Measurements from ENCODE around the gene SF3B1.
"Not testable (repeated sequence)": the region's sequence is repeated elsewhere in the genome, so short reads cannot be mapped to it uniquely, and the experiment has no call there.

The SF3B1 gene, protein sequence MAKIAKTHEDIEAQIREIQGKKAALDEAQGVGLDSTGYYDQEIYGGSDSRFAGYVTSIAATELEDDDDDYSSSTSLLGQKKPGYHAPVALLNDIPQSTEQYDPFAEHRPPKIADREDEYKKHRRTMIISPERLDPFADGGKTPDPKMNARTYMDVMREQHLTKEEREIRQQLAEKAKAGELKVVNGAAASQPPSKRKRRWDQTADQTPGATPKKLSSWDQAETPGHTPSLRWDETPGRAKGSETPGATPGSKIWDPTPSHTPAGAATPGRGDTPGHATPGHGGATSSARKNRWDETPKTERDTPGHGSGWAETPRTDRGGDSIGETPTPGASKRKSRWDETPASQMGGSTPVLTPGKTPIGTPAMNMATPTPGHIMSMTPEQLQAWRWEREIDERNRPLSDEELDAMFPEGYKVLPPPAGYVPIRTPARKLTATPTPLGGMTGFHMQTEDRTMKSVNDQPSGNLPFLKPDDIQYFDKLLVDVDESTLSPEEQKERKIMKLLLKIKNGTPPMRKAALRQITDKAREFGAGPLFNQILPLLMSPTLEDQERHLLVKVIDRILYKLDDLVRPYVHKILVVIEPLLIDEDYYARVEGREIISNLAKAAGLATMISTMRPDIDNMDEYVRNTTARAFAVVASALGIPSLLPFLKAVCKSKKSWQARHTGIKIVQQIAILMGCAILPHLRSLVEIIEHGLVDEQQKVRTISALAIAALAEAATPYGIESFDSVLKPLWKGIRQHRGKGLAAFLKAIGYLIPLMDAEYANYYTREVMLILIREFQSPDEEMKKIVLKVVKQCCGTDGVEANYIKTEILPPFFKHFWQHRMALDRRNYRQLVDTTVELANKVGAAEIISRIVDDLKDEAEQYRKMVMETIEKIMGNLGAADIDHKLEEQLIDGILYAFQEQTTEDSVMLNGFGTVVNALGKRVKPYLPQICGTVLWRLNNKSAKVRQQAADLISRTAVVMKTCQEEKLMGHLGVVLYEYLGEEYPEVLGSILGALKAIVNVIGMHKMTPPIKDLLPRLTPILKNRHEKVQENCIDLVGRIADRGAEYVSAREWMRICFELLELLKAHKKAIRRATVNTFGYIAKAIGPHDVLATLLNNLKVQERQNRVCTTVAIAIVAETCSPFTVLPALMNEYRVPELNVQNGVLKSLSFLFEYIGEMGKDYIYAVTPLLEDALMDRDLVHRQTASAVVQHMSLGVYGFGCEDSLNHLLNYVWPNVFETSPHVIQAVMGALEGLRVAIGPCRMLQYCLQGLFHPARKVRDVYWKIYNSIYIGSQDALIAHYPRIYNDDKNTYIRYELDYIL

DNA sequence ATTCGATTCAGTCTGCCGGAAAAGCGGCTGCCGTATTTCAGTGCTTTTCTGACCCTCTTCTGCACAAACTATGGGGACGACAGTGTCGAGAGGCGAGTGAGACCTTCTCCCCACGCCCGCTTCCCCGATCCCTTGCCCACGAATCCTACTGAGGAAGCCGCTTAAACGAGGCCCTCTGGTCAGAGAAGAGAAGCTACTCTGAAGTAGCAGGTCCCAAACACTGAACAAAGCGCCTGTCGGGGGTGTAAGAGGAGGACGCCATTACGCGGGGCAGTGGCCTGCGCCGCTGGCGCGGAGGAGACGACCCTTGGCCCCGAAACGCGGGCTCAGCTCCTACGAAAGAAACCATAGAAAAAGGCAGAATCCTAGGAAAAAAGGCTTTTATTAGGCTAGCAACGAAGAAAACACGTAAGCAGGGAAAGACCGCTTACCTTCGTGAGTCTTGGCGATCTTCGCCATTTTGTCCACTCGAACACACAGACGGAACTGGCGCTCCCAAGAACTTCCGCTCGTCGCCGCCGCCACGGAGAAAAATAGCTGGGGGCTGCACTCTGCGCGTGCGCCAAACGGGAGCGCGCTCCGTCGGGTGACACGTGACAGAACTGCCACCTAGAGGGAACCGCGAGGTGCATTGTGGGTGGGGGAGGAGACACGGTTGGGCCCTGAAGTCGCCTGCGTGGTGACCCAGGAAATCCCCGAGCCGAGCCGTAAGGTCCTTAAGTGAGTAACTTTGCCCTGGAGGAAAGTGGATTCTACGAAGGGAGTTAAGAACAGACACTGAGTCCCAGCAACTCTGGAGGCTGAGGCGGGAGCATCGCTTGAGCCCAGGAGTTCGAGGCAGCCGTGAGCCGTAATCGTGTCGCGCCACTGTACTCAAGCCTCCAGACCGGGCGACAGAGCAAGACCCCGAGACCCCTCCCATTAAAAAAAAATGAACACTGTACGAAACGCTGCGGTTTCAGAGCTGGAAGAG lies at the start of gene SF3B1:
SF3B1 (minus strand) TSS at position 488 of the 973 bp plus-strand sequence; CDS start at position 459, 29 bp downstream.
- DNase-seq, result peak; percentile 94

DNA sequence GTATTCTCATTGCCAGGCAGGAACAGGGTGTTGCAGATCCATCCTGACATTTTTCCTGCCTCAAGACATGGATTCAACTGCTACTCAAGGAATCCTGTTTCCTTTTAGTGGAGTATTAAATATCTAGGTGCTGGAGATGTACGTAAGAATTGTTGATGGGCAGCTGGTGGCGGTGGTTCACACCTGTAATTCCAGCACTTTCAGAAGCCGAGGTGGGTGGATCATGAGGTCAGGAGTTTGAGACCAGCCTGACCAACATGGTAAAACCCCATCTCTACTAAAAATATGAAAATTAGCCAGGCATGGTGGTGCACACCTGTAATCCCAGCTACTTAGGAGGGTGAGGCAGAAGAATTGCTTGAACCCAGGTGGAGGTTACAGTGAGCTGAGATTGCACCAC lies 49.4 kb upstream of the SF3B1 start:
- not testable (repeated sequence) for DNase-seq

DNA sequence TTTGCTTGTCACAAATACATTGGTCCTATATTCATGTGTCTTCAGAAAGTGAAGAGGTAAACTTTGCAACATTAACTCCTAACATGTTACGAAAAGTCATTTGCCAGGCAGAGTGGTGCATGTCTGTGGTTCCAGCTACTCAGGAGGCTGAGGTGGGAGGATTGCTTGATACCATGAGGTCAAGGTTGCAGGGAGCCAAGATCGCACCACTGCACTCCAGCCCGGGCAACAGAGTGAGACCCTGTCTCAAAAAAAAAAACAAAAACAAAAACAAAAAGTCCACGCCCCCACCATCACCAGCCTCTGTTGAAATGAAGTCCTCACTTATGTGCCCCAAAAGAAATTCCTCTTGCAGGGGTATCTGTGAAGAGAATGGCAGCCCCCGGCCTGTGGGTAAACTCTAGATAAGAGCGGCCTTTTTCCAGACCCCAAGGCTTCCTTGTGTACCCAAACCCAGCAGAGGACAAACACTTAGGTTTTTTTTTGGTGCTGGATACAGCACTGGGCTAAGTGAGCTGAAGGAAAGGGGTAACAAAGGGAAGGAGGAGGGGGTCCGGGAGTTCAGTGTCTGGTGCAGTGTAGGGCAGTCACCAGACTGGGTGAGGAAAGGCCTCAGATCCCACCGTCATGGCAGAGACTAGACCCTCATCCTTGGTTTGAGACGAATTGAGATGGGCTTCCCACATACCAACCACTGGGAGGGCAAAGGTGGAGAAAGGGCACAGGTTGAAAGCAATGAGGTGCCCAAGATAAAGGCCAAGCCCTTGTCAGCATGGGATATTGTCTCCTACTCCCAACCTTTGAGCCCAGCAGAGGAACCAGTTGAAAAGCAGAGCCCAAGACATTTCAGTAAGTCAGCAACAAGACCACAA lies 45.6 kb upstream of the SF3B1 start:
- no peak for DNase-seq

DNA sequence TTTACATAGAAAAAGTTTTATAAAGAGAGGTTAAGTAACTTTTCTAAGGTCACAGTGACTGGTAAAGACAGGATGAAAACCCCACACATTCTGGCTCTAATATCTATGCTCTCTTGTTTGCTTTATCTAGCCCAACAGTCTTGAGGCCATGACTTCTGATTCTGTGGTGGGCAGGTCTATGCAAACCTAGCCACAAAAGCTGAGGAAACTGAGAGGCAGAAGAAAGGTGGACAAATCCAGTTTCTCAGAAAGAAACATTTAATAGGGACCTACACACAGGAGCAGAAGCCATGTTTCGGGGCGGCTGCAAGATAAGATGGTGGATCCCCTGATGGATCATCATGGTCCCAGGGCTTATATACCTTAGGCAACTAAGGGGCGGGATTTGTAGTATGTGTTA lies 43.0 kb upstream of the SF3B1 start:
- no peak for DNase-seq

DNA sequence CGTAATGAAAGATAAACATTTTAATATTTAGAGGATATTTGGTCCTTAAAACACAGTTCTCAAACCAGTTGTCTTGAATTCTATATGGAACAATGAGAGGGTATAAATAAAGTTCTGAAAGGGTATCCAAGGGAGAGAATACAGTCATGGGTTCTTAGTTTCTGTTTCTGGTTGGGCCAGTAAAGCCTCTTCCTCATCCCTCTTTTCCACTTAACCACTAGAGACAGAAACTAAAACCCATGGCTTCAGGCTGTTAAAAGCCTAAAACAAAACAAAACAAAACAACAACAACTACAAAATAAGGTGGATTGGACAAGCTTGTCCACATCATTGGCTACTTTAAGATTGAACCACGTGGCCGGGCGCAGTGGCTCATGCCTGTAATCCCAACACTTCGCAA lies 37.3 kb upstream of the SF3B1 start:
- no peak for DNase-seq

DNA sequence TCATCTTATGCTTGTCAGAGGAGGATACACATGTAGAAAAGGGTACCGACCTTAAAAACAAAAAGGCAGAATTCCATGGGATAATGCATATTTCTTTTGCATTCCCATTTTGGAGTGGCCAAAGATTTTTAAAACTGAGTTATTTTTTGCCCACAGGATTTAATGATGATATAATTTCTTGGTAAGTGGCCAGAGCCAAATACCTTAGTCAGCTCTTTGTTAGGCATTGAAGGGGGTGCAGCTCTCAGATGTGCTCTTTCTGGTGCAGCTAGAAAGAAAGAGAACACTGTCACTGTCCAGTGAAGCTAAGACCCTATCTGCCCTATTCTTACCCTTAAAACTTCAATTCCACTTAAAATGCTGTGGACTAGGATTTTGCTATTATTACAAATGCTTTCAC lies 29.3 kb upstream of the SF3B1 start:
- DNase-seq, result no peak

DNA sequence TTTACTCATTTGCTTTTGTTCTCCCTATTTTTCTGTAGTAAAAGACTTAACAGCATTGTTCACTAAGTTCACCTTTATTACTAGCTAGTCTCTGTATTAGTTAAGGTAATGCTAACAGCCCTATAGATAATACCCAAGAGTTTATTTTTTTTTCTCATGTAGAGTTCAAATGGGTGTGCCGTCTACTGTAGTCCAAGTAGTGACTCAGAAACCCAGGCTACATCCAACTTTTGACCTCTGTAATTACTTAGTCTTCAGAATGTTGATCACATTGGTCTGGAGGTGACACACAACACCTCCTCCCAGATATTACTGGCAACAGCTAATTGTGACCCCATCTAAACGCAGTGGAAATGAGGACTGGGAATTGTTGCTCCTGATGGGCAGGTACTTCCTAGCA lies 26.2 kb upstream of the SF3B1 start:
- no peak for DNase-seq

DNA sequence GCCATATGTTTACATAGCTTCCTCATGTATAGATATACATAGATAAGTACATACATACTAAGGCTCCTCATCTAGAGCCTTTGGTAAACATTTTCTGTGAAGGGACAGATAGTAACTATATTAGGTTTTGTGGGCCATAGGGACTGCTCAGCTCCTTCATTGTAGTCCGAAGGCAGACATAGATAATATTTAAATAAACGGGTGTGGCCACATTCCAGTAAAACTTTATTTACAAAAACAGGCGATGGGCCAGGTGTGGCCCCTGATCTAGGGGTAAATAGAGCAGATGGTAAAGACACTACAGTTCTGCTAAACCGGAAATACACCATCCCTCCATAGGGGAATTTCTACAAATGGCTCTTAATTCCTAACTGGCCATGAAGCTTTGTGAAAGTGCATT lies 25.8 kb upstream of the SF3B1 start:
- DNase-seq, result no peak

DNA sequence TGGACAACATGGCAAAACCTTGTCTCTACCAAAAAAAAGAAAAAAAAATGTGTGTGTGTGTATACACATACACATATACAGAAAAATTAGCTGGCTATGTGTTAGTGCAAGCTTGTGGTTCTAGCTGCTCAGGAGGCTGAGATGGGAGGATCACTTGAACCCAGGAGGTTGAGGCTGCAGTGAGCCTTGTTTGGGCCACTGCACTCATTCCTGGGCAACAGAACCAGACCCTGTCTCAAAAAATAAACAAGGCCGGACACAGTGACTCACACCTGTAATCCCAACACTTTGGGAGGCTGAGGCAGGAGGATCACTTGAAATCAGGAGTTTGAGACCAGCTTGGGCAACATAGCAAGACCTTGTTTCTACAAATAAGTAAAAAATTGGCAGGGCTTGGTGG lies 20.6 kb upstream of the SF3B1 start:
- no peak for DNase-seq

DNA sequence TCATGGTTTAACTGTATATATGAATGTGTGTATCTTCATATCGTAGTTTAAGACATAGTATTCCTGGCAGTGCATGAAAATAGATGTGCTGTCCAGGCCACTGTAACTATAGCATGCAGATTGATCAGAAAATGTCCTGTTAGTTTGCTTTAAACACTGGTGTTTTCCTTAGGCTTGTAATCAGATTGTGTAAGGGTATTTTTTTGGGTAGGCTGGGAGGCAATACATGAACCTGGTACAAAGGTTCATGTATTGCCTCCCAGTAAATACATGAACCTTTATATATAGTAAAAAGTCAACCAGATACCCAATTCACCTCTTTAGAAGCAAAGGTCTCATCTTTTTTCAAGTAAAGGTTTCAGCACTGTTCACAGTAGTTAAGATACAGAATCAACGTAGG lies 20.1 kb upstream of the SF3B1 start:
- no peak for DNase-seq

DNA sequence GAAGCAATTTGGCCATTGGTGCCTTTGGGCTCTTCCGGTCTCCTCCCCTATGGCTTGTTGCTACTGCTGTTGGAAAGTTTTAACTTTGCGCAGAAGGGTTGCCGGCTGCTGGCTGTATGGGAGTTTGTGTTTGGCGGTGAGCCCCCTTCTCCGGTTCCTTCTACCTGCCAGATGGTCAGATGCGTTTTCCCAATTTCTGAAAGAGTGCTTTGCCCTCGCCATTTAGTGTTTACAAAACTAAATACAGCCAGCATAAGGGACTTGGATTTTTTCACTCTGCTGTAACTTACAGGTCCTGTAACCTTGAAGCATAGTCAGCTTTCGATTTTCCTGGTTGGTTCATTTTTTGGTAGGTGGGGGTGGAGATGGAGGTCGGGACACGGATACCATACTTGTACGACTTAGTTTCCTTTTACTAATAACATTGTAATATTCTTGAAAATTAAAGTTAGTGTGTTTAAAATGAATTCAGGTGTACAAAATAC lies 19.1 kb upstream of the SF3B1 start:
- DNase-seq, result peak; percentile 28

DNA sequence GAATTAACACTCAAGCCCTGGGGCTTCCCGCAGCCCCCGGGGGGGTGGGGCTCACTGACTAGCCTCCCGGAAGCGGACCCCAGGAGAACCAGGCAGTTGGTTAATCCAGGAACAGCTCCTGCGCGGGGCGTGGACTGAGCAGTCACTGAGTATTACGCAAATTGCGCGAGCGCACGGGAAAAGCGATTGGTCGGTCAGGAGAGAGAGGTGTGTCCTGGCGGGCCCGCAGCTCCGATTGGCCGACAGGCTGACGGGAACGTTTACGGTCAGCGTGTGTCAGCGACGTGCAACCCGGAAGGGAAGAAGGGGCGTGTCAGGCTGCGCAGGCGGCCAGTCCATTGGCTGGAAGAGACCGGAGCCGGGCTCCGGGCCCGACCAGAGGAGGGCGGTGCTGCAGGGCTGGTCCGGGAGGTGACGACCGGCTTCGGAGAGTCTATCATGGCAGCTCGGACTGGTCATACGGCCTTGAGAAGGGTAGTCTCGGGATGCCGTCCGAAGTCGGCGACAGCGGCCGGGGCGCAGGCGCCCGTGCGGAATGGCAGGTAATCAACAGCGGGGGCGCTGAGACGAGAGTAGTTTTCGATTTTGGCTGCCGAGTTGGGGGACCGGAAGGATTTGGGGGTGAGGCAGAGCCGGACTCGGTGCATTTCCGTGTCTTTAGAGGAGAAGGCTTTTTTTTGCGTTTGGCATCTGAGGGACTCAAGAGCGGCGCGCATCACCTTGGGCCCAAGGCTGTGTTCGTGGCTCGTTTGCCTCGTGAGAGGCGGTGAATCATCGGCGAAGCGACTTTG lies 18.5 kb upstream of the SF3B1 start, which contains the start of gene COQ10B:
COQ10B (plus strand) TSS at position 430 of the 791 bp plus-strand sequence; CDS start at position 439, 9 bp downstream.
- DNase-seq, result peak; percentile 99

DNA sequence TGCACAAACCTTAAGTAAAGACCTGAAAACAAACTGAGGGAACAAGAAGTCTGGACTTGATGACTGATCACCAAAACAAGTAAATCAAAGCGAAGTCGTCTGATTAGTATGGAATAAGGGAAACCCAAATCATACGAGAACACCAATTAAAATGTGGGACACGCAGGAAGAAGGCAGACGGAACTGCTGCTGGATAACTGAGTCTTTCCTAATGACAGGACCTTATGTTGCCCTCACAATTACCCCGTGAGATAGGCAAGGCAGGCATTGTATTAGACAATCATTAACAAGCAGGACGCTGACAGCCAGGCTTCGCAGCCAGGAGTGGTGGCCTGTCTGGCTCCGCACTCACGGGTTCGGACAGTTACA lies 17.9 kb upstream of the SF3B1 start:
- no peak for DNase-seq

DNA sequence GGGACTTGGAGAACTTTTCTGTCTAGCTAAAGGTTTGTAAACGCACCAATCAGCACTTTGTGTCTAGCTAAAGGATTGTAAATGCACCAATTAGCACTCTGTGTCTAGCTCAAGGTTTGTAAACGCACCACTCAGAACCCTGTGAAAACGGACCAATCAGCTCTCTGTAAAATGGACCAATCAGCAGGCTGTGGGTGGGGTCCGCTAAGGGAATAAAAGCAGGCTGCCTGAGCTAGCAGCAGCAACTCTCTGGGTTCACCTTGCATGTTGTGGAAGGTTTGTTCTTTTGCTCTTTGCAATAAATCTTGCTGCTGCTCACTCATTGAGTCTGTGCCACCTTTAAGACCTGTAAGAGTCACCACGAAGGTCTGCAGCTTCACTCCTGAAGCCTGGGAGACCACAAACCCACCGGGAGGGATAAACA lies 16.1 kb upstream of the SF3B1 start:
- not testable (repeated sequence) for DNase-seq

DNA sequence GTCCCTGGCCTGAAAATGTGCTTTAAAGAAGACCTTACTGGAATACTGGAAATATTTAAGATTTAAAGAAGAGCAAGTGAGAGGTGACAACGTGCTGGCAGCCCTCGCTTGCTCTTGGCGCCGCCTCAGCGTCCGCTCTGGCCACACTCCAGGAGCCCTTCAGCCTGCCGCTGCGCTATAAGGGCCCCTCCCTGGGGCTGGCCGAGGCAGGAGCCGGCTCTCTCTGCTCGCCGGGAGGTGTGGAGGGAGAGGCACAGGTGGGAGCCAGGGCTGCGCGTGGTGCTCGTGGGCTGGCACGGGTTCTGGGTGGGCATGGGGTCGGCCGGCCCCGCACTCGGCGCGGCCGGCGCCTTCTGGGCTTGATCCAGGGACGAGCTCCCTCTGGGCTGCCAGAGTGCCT lies 15.6 kb upstream of the SF3B1 start:
- no peak for DNase-seq

DNA sequence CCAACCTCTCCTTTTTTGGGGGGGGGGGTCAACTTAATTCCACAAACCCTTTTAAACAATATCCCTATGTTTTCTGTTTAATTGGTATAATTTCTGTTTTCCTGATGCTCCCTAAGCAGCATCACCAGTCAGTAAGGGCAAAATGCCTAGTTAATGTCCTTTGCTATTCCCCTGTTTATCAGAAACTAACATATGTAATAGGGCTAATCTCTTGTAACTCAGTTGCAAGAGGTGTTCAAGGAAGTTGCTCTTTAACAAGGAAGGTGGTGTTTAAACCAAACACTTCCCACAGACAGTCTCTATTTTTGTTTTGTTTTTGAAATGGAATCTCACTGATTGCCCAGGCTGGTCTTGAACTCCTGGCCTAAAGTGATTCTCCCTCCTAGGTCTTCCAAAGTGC lies 12.0 kb upstream of the SF3B1 start:
- DNase-seq, result no peak

DNA sequence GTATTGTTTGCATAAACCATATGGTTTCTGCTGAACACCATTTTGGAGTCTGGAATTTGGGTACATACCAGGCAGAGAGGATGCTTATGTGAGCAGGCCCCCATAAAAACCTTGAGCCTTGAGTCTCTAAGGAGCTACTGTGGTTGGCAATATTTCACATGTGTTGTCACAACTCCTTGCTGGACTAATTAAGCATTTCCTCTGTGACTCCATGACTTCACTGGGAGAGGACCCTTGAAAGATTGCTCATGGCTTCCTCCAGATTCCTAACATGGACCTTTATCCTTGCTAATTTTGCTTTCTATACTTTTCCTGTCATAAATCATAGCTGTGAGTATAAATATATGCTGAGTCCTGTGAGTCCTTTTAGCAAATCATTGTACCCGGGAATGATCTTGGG lies 10.9 kb upstream of the SF3B1 start:
- DNase-seq, result no peak

DNA sequence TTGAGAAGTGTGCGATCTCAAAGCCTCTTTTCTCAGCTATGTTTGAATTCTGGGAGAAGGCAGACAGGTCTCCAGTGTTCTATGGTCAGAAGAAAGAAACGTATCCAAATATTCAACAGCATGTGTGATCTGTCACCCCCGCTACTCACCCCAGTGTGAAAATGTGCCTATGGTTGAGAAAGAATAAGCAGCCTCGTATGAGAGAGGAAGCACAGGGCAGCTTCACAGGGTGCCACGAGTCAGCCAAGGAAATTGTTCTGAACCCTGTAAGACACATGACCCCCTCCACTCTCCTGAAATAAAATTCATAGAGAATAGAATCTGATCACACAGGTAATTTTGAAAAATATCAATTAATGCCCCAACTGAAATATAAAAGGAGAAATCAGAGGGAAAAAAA lies 8.0 kb upstream of the SF3B1 start:
- DNase-seq, result peak; percentile 30

DNA sequence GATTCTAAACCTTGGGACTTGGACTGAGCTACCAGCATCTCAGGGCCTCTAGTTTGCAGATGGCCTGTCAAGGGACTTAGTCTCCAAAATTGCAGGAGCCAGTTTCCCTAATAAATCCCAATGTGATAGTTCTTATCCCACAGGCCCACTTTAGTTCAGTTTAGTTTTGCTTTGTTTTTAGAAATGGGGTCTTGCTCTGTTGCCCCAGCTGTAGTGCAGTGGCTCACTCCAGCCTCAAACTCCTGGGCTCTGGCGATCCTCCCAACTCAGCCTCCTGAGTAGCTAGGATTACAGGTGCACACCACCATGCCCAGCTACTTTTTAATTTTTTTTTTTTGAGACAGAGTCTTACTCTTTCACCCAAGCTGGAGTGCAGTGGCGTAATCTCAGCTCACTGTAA lies 2.6 kb upstream of the SF3B1 start:
- no peak for DNase-seq
